Spleen (tissue), 11 donors: ENCODE measurements around the gene OLA1. TPM values are rescaled to one million over a fixed set of nuclear protein-coding genes. Genes with fewer than 3 reads are reported as not detected.

Source experiments
- DNase-seq: peaks from one replicate; pipeline ENCODE4 v3.0.0-alpha.2; 2020
- H3K27ac ChIP-seq, 8 donors: fragments of 200-600 bp; sonication (generic) in 7 of 8; 1 replicate in 4 of 8; 2 replicates in 4 of 8; pipeline versions ENCODE4 v1.5.0 to v1.8.0; 2016 to 2021; ENCODE audit warnings: inconsistent platforms in 4 of 8, mild to moderate bottlenecking in 4 of 8, moderate library complexity in 1 of 8
- H3K27me3 ChIP-seq, 7 donors: fragments of 200-600 bp; sonication (generic) in 6 of 7; replicated peaks in 1 of 7; 1 replicate in 4 of 7; 2 replicates in 3 of 7; pipeline versions ENCODE4 v1.5.0 to v1.8.0; 2016 to 2021; ENCODE audit warnings: inconsistent platforms in 3 of 7, mild to moderate bottlenecking in 1 of 7
- H3K36me3 ChIP-seq, 6 donors: fragments of 200-600 bp; sonication (generic) in 5 of 6; 1 replicate in 4 of 6; 2 replicates in 2 of 6; pipeline versions ENCODE4 v1.5.0 to v1.8.0; 2016 to 2021; ENCODE audit warnings: inconsistent platforms in 2 of 6
- H3K4me1 ChIP-seq, 6 donors: fragments of 200-600 bp; sonication (generic) in 5 of 6; 1 replicate in 3 of 6; 2 replicates in 3 of 6; pipeline versions ENCODE4 v1.5.0 to v1.8.0; 2016 to 2021; ENCODE audit warnings: inconsistent platforms in 3 of 6
- H3K4me3 ChIP-seq, 8 donors: fragments of 200-600 bp; sonication (generic) in 7 of 8; 1 replicate in 4 of 8; 2 replicates in 4 of 8; pipeline versions ENCODE4 v1.5.0 to v1.8.0; 2016 to 2021; ENCODE audit warnings: inconsistent platforms in 4 of 8, mild to moderate bottlenecking in 4 of 8, moderate library complexity in 2 of 8
- H3K9me3 ChIP-seq, 8 donors: fragments of 200-600 bp; sonication (generic) in 7 of 8; 1 replicate in 4 of 8; 2 replicates in 4 of 8; pipeline versions ENCODE4 v1.5.0 to v1.8.0; 2016 to 2021; ENCODE audit warnings: inconsistent platforms in 4 of 8
- CTCF ChIP-seq, 11 experiments: fragments of 200-600 bp in 7 of 11; fragments of 450-650 bp in 4 of 11; sonication (generic) in 4 of 11; IDR thresholded peaks in 8 of 11; conservative IDR thresholded peaks in 3 of 11; 1 replicate in 7 of 11; 2 replicates in 4 of 11; pipeline versions ENCODE4 v1.4.0 to v1.8.0; 2016 to 2021; ENCODE audit warnings: antibody characterized with exemption in 11 of 11, inconsistent platforms in 4 of 11, mild to moderate bottlenecking in 1 of 11
- POLR2A ChIP-seq, 3 donors: fragments of 450-650 bp; IDR thresholded peaks; one replicate each; pipeline ENCODE4 v1.5.1; 2017; ENCODE audit warnings: antibody characterized with exemption in 3 of 3, mild to moderate bottlenecking in 1 of 3
- POLR2AphosphoS5 ChIP-seq, 3 donors: sonication (generic); formaldehyde crosslinking; IDR thresholded peaks; one replicate each; pipeline ENCODE4 v1.5.1; 2017; ENCODE audit warnings: antibody characterized with exemption in 3 of 3
- WGBS, 5 donors: extraction: QIAGEN DNeasy Blood & Tissue Kit in 3 of 5; methylation state at CpG; one replicate each; pipeline versions ENCODE4 v1.1.5 to v1.1.7; 2013 to 2018; 5-methylcytosine and 5-hydroxymethylcytosine counted together
- intact Hi-C: fragments of 100-400 bp; cut with DNase I; formaldehyde crosslinking; loops from one replicate; pipeline ENCODE4 v1.15.0; 2023; ENCODE audit warnings: low total_unique reads
- polyA plus RNA-seq, 3 donors: library from polyadenylated mRNA; stranded (reverse); fragments of 200-250 nt; gene quantifications; one replicate each; pipeline ENCODE4 v1.2.1, GENCODE V29; 2013
- total RNA-seq, 7 donors: library from RNA; depleted of rRNA in 3 of 7; stranded (reverse); fragments of >200 nt in 3 of 7; fragmentation: NEBNext Ultra II Directional in 4 of 7; extraction: Animal tissue kit (Norgen Biotek cat#: 25700) in 4 of 7; gene quantifications; one replicate each; pipeline versions ENCODE4 v1.1.0 to v1.2.1, GENCODE V29; 2016 to 2021
- donor health status: healthy with polysubstance abuse.
- donor health status: DM: no; HTN: no; CAD: no; lungs with moderate emphysema.
- donor health status: DM: no; HTN: no; CAD: no.
- donor health status: Bipolar disorder and iron deficiency.
- donor health status: healthy.
- donor health status: DM: no; HTN: no; CAD: no.
- donor health status: DM: yes; HTN: yes; CAD: no.

OLA1 gene
- total and polyA plus RNA-seq, 10 donors, result 35.0 to 66.0 (median 42.0) TPM

DNA sequence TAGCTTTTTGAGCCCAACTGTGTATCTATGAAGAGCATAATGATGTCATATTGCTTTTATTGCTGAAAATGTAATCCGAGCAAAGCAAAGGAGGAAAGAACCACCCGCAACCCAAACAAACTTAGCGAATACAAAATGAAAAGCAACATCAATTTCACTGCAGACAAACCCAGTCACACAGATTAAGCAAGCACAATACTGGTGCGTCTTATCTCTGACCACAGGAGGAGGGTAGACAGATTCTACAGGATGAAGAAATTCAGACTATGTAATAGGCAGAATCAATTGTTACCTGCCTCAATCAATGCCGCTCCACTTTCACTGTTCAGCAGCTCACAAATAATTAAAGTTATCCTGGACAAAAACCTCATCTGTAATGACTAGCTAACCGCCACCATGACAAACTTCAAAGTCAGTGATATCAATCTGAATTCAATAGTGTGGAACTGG is 167.6 kb downstream of the OLA1 start:
- H3K4me3 ChIP-seq, result no peak overlapping the region
- no peaks in the 10 kb centered on the region for H3K27me3 ChIP-seq
- peaks cover 0 to 8% (median 0%) of the 10 kb centered on the region in 6 donors for H3K36me3 ChIP-seq
- H3K4me1 ChIP-seq, result no peaks in the 10 kb centered on the region
- H3K9me3 ChIP-seq, result no peaks in the 10 kb centered on the region
- 86 to 97% (median 91%) methylated on average over 6 of the region's 6 CpGs for WGBS, 5 donors
- no peak for DNase-seq
- TF ChIP-seq POLR2AphosphoS5 (IDR thresholded peaks at IDR 0.05) (no peak), CTCF (IDR thresholded peaks at IDR 0.05 in 8 of 11, conservative IDR thresholded peaks at IDR 0.05 in 3 of 11) (no peak)
- H3K27ac ChIP-seq, result no peak overlapping the region
- intact Hi-C loops, result no loop called here

DNA sequence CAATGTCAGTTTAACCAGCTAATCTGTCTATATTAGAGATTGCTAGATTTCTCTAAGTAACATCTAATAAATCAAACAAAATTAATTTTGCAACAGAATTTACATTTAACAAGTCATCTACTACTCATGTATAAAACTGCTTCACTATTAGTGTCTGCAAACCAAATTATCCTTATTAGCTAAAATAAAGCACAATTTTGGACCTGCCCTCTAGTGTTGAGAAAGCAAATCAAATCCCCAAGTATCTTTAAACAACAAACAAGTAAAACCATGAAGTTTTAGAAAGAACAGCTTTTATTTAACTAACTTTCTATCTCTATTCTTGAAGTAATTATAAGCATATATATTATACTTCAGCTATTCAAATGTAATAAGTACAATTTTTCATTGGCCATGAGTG is 170.1 kb downstream of the OLA1 start:
- TF ChIP-seq CTCF (IDR thresholded peaks at IDR 0.05 in 8 of 11, conservative IDR thresholded peaks at IDR 0.05 in 3 of 11) (peak in 6 of 11 experiments; percentile 20 to 42 (median 28)), POLR2AphosphoS5 (IDR thresholded peaks at IDR 0.05) (no peak), POLR2A (IDR thresholded peaks at IDR 0.05) (no peak)
- intact Hi-C loops, result no loop called here
- no peaks in the 10 kb centered on the region for H3K9me3 ChIP-seq
- H3K36me3 ChIP-seq, result peaks cover 0 to 25% (median 3%) of the 10 kb centered on the region in 6 donors
- H3K4me1 ChIP-seq, result no peaks in the 10 kb centered on the region
- no peak overlapping the region for H3K27ac ChIP-seq
- no peaks in the 10 kb centered on the region for H3K27me3 ChIP-seq
- DNase-seq, result no peak
- H3K4me3 ChIP-seq, result no peak overlapping the region

GRCh38 chr2:174076975-174077374 is 171.4 kb downstream of the OLA1 start:
- intact Hi-C loops, result no loop called here
- Histone ChIP-seq H3K9me3 (no peaks in the 10 kb centered on the region), H3K27ac (no peak overlapping the region), H3K36me3 (peaks cover 0 to 25% (median 3%) of the 10 kb centered on the region in 6 donors), H3K27me3 (no peaks in the 10 kb centered on the region), H3K4me1 (peaks cover 0 to 6% (median 0%) of the 10 kb centered on the region in 6 donors), H3K4me3 (no peak overlapping the region)
- TF ChIP-seq POLR2AphosphoS5 (IDR thresholded peaks at IDR 0.05), result no peak
- TF ChIP-seq CTCF (IDR thresholded peaks at IDR 0.05 in 8 of 11, conservative IDR thresholded peaks at IDR 0.05 in 3 of 11), result no peak
- TF ChIP-seq POLR2A (IDR thresholded peaks at IDR 0.05), result no peak
- 85 to 95% (median 90%) methylated on average over 1 of the region's 1 CpG for WGBS, 5 donors
- DNase-seq, result no peak

GRCh38 chr2:174076040-174076439 is 172.3 kb downstream of the OLA1 start:
- intact Hi-C loops, result no loop called here
- no peaks in the 10 kb centered on the region for H3K27me3 ChIP-seq

More at GRCh38 chr2:174076040-174076439, 172.3 kb downstream of the OLA1 start:
- H3K4me1 ChIP-seq, result peaks cover 0 to 9% (median 1%) of the 10 kb centered on the region in 6 donors
- no peaks in the 10 kb centered on the region for H3K9me3 ChIP-seq
- peaks cover 0 to 23% (median 2%) of the 10 kb centered on the region in 6 donors for H3K36me3 ChIP-seq
- DNase-seq, result no peak
- TF ChIP-seq POLR2AphosphoS5 (IDR thresholded peaks at IDR 0.05) (no peak), POLR2A (IDR thresholded peaks at IDR 0.05) (no peak), CTCF (IDR thresholded peaks at IDR 0.05 in 8 of 11, conservative IDR thresholded peaks at IDR 0.05 in 3 of 11) (no peak)
- H3K27ac ChIP-seq, result no peak overlapping the region
- 82 to 91% (median 85%) methylated on average over 2 of the region's 2 CpGs for WGBS, 5 donors
- no peak overlapping the region for H3K4me3 ChIP-seq
